ENCODE results near the gene POU3F3.

The POU3F3 gene

DNA sequence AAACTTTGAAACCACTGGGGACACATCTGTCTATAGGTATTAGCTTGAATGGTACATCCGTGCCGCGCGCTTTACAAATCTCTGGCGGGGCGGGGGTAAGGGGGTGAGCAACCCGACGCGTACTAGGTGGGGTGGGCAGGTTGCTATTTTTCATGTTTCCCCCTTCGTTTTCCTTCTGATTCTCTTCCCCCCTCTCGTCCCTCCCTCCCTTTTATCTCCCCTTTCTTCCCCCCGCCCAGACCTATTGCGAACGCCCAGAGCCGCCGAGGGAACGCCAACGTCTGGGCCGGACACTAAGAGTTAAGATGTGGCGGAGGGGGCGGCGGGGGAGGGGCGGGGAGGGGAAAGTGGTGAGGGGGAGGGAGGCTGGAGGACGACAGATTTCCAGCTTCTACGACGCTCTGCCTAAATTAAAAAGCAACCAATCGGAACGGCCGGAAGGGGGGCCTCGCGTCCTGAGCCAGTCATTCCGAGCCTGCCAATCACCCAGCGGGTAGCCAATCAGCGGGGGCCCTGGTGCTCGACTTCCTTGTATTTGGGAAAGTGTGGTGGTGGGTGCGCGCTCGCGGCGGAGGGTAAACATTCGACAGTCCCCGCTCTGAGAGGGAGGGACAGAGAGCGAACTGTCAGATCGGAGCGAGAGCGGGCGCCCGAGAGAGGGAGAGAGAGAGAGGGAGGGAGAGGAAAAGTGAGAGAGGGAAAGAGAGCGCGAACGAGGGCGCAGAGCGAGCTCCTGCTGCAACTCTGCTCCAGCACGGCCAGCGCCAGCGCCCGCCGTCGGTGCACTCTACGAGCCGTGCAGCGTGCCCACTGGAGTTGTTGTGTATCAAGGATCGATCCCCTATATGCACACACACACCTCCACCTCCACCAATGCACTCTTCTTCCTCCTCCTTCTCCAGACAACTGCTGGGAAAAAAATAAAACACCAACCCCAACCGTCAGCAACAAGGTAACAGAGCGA is at the start of gene POU3F3:
TSS of gene POU3F3 (plus strand) at position 582 of the 964 bp plus-strand sequence. CDS start 1,396 bp downstream, outside the sequence.
- TF ChIP-seq Cebpa-rat (IDR thresholded peaks at IDR 0.05), result no peak
- peaks cover 0 to 89% (median 75%) of the 10 kb centered on the region in 11 experiments; a peak in 19 of 22 replicates for H4K20me1 ChIP-seq
- H3K27ac ChIP-seq, result no peak within 1 kb of the TSS
- H3K9ac ChIP-seq, result no peak within 1 kb of the TSS
- peak within 1 kb of the TSS; percentile 46 to 69 (median 53); a peak in 19 of 20 replicates for H3K4me3 ChIP-seq
- peaks cover 13 to 32% (median 23%) of the 10 kb centered on the region in 10 experiments; a peak in 18 of 20 replicates for H3K4me1 ChIP-seq
- peaks cover 0 to 11% (median 8%) of the 10 kb centered on the region in 11 experiments; a peak in 10 of 22 replicates for H3K9me3 ChIP-seq (replicated peaks in 1 of 11)
- H3K27me3 ChIP-seq, result peaks cover 95 to 100% (median 100%) of the 10 kb centered on the region in 11 experiments
- H3K36me3 ChIP-seq, result no peaks in the 10 kb centered on the region
- peak within 1 kb of the TSS; percentile 68 to 96 (median 78) for H3K4me2 ChIP-seq

DNA sequence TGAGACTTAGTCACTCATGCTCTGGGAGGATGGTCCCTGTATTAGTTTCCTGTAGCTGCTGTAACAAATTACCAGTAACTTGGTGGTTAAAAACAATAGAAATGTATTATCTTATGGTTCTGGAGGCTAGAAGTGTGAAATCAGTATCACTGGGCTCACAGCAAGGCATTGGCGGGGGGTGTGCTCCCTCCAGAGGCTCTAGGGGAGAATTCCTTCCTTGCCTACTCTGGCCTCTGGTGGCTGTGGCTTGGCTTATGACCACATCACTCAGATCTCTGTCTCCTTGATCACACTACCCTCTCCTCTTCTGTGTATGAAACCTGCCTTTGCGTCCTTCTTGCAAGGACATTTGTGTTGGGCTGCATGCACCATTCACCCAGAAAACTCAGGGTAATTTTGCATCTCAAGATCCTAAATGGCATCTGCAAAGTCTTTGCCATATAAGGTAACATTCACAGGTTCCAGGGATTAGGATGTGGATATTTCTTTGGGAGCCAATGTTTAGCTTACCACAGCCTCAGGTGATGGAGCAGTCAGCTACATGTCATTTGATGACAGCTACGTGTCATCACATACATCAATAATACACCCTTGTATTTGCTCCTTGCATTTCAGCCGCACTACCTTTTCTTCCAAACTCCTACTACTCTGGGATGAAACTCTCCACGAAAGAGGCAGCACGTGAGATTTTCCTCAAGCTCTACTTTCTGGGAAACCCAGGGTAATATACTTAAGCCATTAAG is 49.6 kb upstream of the POU3F3 start:
- no peak overlapping the region for H3K4me2 ChIP-seq
- no peak overlapping the region for H3K9ac ChIP-seq
- no peak overlapping the region for H3K27ac ChIP-seq
- no peaks in the 10 kb centered on the region for H3K36me3 ChIP-seq
- H4K20me1 ChIP-seq, result no peaks in the 10 kb centered on the region
- H3K9me3 ChIP-seq (replicated peaks in 1 of 11), result peaks cover 0 to 15% (median 7%) of the 10 kb centered on the region in 11 experiments; a peak in 8 of 22 replicates
- no peak overlapping the region for H3K4me3 ChIP-seq
- H3K27me3 ChIP-seq, result no peaks in the 10 kb centered on the region
- H3K4me1 ChIP-seq, result no peaks in the 10 kb centered on the region
- TF ChIP-seq Cebpa-rat (IDR thresholded peaks at IDR 0.05), result no peak

DNA sequence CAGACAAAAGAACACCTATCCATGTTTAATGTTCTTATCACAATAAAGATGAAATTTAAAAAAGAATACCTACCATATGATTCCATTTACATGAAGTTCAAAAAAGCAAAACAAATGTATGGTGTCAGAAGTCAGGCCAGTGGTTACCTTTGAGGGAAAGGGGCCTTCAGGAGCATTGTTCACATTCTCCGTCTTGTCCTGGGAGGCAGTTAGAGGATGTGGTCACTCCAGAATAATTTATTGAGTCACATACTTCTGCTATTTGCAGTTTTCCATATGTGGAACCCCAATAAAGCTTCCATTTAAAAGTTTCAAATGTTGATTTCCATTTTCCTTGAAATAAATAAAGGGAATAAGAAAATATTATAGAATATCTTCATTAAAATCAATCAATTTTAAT is 41.6 kb upstream of the POU3F3 start:
- H3K4me1 ChIP-seq, result peaks cover 0 to 25% (median 11%) of the 10 kb centered on the region in 10 experiments; a peak in 11 of 20 replicates
- no peaks in the 10 kb centered on the region for H4K20me1 ChIP-seq
- no peak overlapping the region for H3K27ac ChIP-seq
- peaks cover 0 to 13% (median 8%) of the 10 kb centered on the region in 11 experiments; a peak in 16 of 22 replicates for H3K9me3 ChIP-seq (replicated peaks in 1 of 11)
- no peak for TF ChIP-seq Cebpa-rat (IDR thresholded peaks at IDR 0.05)
- no peaks in the 10 kb centered on the region for H3K27me3 ChIP-seq
- peak overlapping the region in 5 of 11 experiments; percentile 11 to 70 (median 45); a peak in 7 of 22 replicates for H3K4me2 ChIP-seq
- H3K9ac ChIP-seq, result no peak overlapping the region
- H3K4me3 ChIP-seq, result no peak overlapping the region
- H3K36me3 ChIP-seq, result 0 out of 22 replicates have a peak, but pooled peaks cover 0 to 3% (median 0%) of the 10 kb centered on the region in 11 experiments

DNA sequence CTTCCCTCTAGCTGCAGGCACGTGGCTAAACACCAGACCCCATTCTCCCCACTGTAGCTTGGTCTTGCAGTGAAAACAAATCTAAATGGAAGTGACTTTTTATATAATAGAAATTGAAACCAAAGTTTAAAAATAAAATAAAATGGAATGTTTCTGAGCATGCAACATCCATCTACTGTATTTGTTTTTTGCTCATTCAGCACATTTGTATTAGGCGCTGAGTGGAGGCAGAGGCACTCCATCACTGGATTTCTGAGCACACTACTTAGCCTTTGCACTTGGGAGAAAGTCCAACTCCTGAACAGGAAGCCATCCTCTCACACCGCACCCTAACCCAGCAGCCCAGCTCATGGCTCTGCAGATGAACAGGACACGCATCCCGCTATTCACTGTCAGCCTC is 37.8 kb upstream of the POU3F3 start:
- H3K4me1 ChIP-seq, result peaks cover 0 to 21% (median 11%) of the 10 kb centered on the region in 10 experiments; a peak in 11 of 20 replicates
- no peaks in the 10 kb centered on the region for H3K36me3 ChIP-seq
- H3K9ac ChIP-seq, result no peak overlapping the region
- H4K20me1 ChIP-seq, result no peaks in the 10 kb centered on the region
- H3K9me3 ChIP-seq (replicated peaks in 1 of 11), result peaks cover 0 to under 1% (median 0%) of the 10 kb centered on the region in 11 experiments; a peak in 3 of 22 replicates
- no peak overlapping the region for H3K27ac ChIP-seq
- H3K4me2 ChIP-seq, result no peak overlapping the region
- no peak for TF ChIP-seq Cebpa-rat (IDR thresholded peaks at IDR 0.05)
- no peak overlapping the region for H3K4me3 ChIP-seq
- H3K27me3 ChIP-seq, result no peaks in the 10 kb centered on the region

DNA sequence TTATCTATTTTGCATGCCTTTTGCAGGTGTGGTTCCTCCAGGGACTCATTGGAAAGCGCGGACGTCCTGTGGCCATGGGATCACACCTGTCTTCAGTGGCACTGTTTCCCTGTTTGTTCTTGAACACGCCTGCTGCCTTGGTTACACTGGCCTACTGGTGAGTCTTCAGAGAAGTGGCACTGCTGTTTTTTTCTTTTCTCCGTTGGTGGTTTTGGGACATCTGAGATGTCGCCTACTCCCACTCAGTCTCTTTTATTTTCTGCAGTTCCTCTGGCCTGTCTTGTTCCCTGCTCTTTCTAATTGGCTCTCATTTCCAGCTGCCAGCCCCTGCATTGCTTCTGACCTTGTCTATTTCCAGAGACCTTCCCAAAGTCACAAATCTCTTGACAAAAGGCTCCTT is 35.7 kb upstream of the POU3F3 start:
- Histone ChIP-seq H3K9me3 (replicated peaks in 1 of 11) (no peaks in the 10 kb centered on the region), H4K20me1 (no peaks in the 10 kb centered on the region), H3K9ac (no peak overlapping the region), H3K4me3 (no peak overlapping the region), H3K4me1 (peaks cover 0 to under 1% (median 0%) of the 10 kb centered on the region in 10 experiments; a peak in 1 of 20 replicates), H3K27me3 (no peaks in the 10 kb centered on the region), H3K4me2 (no peak overlapping the region), H3K27ac (no peak overlapping the region), H3K36me3 (no peaks in the 10 kb centered on the region)
- TF ChIP-seq Cebpa-rat (IDR thresholded peaks at IDR 0.05), result no peak

DNA sequence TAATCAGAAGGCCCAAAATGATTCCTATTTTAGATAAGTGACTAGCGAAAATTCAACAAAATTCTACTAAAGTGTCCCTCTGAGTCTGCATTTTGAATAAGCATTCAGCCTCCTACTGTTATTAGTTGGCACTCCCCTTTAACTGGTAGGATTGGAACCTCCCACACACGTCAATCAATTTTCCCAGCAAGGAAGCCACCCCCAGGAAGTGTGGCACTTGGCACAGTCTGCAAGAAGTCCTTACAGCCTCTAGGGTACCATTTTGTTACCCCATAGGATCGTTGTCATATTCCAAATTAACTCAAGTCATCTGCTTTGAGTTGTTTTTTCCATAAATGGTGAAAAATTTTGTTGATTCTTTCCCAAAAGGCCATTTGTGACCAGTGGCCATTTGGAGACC is 33.8 kb upstream of the POU3F3 start:
- TF ChIP-seq Cebpa-rat (IDR thresholded peaks at IDR 0.05), result no peak
- no peaks in the 10 kb centered on the region for H3K36me3 ChIP-seq
- H3K27me3 ChIP-seq, result no peaks in the 10 kb centered on the region
- no peak overlapping the region for H3K9ac ChIP-seq
- no peaks in the 10 kb centered on the region for H4K20me1 ChIP-seq
- H3K27ac ChIP-seq, result no peak overlapping the region
- H3K4me2 ChIP-seq, result no peak overlapping the region
- H3K4me3 ChIP-seq, result no peak overlapping the region
- H3K4me1 ChIP-seq, result no peaks in the 10 kb centered on the region
- peaks cover 0 to 11% (median 5%) of the 10 kb centered on the region in 11 experiments; a peak in 7 of 22 replicates for H3K9me3 ChIP-seq (replicated peaks in 1 of 11)

DNA sequence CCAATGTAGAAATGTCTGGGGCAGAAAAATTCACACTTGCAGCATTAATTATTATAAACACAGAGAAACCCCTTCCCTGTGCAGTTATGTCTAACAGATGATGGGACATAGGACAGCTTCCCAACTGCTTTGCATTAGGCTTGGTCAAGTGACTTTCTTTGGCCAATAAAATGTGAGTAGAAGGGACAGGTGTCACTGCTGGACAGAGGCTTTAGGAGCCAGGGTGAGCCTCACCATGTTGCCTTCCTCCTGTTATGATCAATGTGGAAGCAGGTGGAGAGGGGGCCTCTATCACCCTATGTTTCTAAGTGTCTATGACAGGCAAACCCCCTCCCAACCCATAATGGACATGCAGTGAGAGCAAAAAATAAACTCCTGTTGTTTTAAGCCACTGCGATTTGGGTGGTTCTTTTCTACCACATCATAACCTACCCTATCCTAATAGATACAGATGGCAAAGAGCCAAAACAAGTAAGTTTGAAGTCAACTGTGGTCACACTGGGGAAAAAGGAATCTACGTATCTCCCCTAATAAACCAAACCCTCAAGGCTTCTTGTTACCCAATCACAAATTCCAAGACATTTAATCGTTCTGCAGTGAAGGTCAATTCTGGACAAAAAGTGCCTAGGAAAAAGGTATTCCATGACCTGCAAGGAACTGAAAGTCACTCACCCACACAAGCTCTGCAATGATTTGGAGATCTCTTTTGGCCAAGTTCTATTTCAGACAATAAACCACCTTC is 28.6 kb upstream of the POU3F3 start:
- Histone ChIP-seq H4K20me1 (no peaks in the 10 kb centered on the region), H3K36me3 (no peaks in the 10 kb centered on the region), H3K9ac (no peak overlapping the region), H3K9me3 (replicated peaks in 1 of 11) (peaks cover 0 to 11% (median 5%) of the 10 kb centered on the region in 11 experiments; a peak in 7 of 22 replicates), H3K27me3 (no peaks in the 10 kb centered on the region), H3K4me3 (no peak overlapping the region), H3K27ac (no peak overlapping the region), H3K4me1 (no peaks in the 10 kb centered on the region), H3K4me2 (no peak overlapping the region)
- TF ChIP-seq Cebpa-rat (IDR thresholded peaks at IDR 0.05), result no peak

DNA sequence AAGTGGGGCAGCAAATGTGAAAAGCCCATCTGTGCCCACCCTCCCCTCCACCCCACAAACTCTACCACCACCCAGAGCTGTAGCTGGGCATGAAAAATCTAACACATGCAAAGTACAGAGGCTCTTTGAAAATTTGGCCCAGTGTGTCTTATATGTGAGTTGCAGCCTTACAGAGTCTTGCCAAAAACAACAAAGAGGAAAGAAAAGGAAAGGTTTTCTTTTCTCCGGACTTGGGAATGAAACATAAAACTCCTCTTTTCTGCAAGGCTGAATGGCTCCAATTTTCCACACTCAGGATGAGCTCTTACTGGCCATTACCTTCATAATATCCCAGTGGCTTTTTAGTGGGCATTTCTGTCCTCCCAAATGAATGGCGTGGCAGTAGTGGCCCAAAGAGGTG is 27.9 kb upstream of the POU3F3 start:
- H3K4me2 ChIP-seq, result no peak overlapping the region
- H4K20me1 ChIP-seq, result no peaks in the 10 kb centered on the region
- no peak overlapping the region for H3K27ac ChIP-seq
- no peaks in the 10 kb centered on the region for H3K4me1 ChIP-seq
- no peaks in the 10 kb centered on the region for H3K27me3 ChIP-seq
- no peak overlapping the region for H3K9ac ChIP-seq
- H3K4me3 ChIP-seq, result no peak overlapping the region
- TF ChIP-seq Cebpa-rat (IDR thresholded peaks at IDR 0.05), result no peak
- H3K9me3 ChIP-seq (replicated peaks in 1 of 11), result peaks cover 0 to 11% (median 5%) of the 10 kb centered on the region in 11 experiments; a peak in 7 of 22 replicates
- no peaks in the 10 kb centered on the region for H3K36me3 ChIP-seq
